ENCODE data around the gene KPNB1. TPM values are rescaled to one million over a fixed set of nuclear protein-coding genes. Genes with fewer than 3 reads are reported as not detected.

KPNB1 gene
- polyA plus RNA-seq, 1 experiment: 212 TPM

DNA sequence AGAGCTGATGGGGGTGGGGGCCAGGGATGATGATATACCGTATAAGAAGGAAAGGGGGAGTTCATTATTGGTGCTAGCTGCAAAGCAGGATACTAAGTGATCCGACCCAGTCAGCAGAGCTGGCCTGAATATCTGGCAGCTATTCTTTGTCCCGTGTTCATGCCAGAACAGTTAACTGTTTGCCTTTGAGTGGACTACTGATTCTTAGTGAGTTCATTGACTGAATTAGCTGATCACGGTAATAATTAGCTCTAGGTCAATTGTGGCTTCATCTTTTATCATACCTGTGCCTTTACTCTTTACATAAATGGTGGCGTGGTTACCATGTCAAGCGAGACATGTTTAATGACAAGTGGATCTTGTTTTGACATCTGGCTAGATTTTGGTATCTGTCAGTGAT is 5.3 kb downstream of the KPNB1 start:
- TF ChIP-seq, protein P1, sequence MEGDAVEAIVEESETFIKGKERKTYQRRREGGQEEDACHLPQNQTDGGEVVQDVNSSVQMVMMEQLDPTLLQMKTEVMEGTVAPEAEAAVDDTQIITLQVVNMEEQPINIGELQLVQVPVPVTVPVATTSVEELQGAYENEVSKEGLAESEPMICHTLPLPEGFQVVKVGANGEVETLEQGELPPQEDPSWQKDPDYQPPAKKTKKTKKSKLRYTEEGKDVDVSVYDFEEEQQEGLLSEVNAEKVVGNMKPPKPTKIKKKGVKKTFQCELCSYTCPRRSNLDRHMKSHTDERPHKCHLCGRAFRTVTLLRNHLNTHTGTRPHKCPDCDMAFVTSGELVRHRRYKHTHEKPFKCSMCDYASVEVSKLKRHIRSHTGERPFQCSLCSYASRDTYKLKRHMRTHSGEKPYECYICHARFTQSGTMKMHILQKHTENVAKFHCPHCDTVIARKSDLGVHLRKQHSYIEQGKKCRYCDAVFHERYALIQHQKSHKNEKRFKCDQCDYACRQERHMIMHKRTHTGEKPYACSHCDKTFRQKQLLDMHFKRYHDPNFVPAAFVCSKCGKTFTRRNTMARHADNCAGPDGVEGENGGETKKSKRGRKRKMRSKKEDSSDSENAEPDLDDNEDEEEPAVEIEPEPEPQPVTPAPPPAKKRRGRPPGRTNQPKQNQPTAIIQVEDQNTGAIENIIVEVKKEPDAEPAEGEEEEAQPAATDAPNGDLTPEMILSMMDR (IDR thresholded peaks at IDR 0.05; ENCODE audit: low read depth, low read length): no peak
- CTCF ChIA-PET: interaction anchor here (0.6 to 2.9 kb wide), 2 partner anchors 9 to 711 kb away, joined by 3 to 23 read pairs; no protein-coding TSS in a partner anchor
- no peak for DNase-seq (ENCODE audit: low read depth, low spot score)
- POLR2A ChIA-PET: interaction anchor here (0.6 to 0.7 kb wide), 3 partner anchors 42 to 451 kb away, joined by 3 to 8 read pairs (median 4); no protein-coding TSS in a partner anchor
- Histone ChIP-seq H3K27me3 (ENCODE audit: control insufficient read depth, insufficient read depth, low read length) (no peaks in the 10 kb centered on the region), H3K9me3 (ENCODE audit: control insufficient read depth, insufficient read depth, low read length) (no peaks in the 10 kb centered on the region), H3K27ac (ENCODE audit: low read depth, low read length) (no peak overlapping the region), H3K4me3 (ENCODE audit: low read depth, low read length) (no peak overlapping the region)

GRCh38 chr17:47660064-47660492 is 10.4 kb downstream of the KPNB1 start:
- CTCF ChIA-PET: no interaction called here
- Histone ChIP-seq H3K9me3 (ENCODE audit: control insufficient read depth, insufficient read depth, low read length) (no peaks in the 10 kb centered on the region), H3K27ac (ENCODE audit: low read depth, low read length) (no peak overlapping the region), H3K4me3 (ENCODE audit: low read depth, low read length) (no peak overlapping the region), H3K27me3 (ENCODE audit: control insufficient read depth, insufficient read depth, low read length) (no peaks in the 10 kb centered on the region)
- TF ChIP-seq, protein P1 (IDR thresholded peaks at IDR 0.05; ENCODE audit: low read depth, low read length): no peak
- DNase-seq (ENCODE audit: low read depth, low spot score): no peak
- POLR2A ChIA-PET: no interaction called here

DNA sequence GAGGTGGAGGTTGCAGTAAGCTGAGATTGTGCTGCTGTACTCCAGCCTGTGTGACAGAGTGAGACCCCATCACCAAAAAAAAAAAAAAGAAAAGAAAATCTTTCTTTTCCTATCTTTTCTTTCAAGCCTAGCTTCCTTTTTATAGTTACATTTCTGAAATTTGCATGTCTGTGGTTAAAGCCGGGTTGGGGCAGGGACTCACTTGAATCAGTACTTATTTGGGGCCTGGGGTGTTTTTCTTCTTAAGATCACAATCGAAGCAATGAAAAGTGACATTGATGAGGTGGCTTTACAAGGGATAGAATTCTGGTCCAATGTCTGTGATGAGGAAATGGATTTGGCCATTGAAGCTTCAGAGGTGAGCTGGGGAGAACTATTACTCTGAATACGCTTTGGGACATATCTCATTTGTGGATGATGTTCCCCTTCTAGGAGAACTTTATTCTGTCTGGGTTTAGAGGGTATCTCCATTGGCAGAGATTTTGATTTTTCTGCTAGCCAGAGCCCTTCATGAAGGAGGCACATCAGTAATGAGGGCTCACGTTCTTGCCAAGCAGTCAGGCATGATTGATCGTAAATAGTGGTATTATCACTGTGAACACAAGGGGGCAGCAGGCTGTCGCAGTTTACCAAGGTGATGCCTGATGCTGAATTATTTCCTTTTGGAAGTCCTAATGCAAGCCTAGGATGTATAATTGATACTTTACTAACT is 14.3 kb downstream of the KPNB1 start:
- ChIA-PET CTCF (interaction anchor here (0.6 to 2.0 kb wide), 11 partner anchors 9 to 158 kb away, joined by 4 to 23 read pairs (median 8); partner anchors contain the start of genes KPNB1 and OSBPL7), POLR2A (interaction anchor here (1.3 kb wide), 1 partner anchor 11 kb away, joined by 4 read pairs; no protein-coding TSS in a partner anchor)
- Histone ChIP-seq H3K4me3 (ENCODE audit: low read depth, low read length) (no peak overlapping the region), H3K27ac (ENCODE audit: low read depth, low read length) (no peak overlapping the region), H3K27me3 (ENCODE audit: control insufficient read depth, insufficient read depth, low read length) (no peaks in the 10 kb centered on the region), H3K9me3 (ENCODE audit: control insufficient read depth, insufficient read depth, low read length) (no peaks in the 10 kb centered on the region)
- DNase-seq (ENCODE audit: low read depth, low spot score): no peak
- TF ChIP-seq, protein P1 (IDR thresholded peaks at IDR 0.05; ENCODE audit: low read depth, low read length): peak; percentile 79

GRCh38 chr17:47664624-47664941 is 14.9 kb downstream of the KPNB1 start:
- no peaks in the 10 kb centered on the region for H3K27me3 ChIP-seq (ENCODE audit: control insufficient read depth, insufficient read depth, low read length)
- ChIA-PET POLR2A (no interaction called here), CTCF (interaction anchor here (0.8 to 2.0 kb wide), 6 partner anchors 9 to 137 kb away, joined by 4 to 23 read pairs (median 12); partner anchors contain the start of gene KPNB1)
- H3K4me3 ChIP-seq (ENCODE audit: low read depth, low read length): no peak overlapping the region
- no peaks in the 10 kb centered on the region for H3K9me3 ChIP-seq (ENCODE audit: control insufficient read depth, insufficient read depth, low read length)
- TF ChIP-seq, protein P1 (IDR thresholded peaks at IDR 0.05; ENCODE audit: low read depth, low read length): no peak
- H3K27ac ChIP-seq (ENCODE audit: low read depth, low read length): no peak overlapping the region
- DNase-seq (ENCODE audit: low read depth, low spot score): no peak

DNA sequence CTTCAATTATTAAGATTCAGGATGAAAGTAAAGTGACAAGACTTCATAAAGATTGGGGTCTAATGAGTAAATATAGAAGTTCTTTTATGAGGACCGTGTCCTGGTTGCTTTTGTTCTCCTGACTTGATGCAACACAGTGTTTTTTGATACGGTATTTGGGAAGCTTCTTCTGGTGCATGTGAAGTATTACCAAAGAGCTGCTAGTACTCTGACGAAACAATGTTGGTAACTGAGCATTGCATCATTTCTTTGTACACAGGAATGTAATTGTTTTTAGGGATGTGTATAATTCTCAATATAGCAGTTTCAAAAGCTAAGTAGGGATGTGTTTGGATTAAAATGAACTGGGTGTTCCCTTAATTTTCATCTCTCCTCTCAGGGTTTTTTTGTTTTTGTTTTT is 15.9 kb downstream of the KPNB1 start:
- POLR2A ChIA-PET: interaction anchor here (0.6 to 1.4 kb wide), 2 partner anchors 17 to 45 kb away, joined by 4 read pairs; no protein-coding TSS in a partner anchor
- no peak for DNase-seq (ENCODE audit: low read depth, low spot score)

More for the DNA sequence above, 15.9 kb downstream of the KPNB1 start:
- Histone ChIP-seq H3K27ac (ENCODE audit: low read depth, low read length) (no peak overlapping the region), H3K27me3 (ENCODE audit: control insufficient read depth, insufficient read depth, low read length) (no peaks in the 10 kb centered on the region), H3K9me3 (ENCODE audit: control insufficient read depth, insufficient read depth, low read length) (no peaks in the 10 kb centered on the region), H3K4me3 (ENCODE audit: low read depth, low read length) (no peak overlapping the region)
- CTCF ChIA-PET: interaction anchor here (1.8 to 1.9 kb wide), 2 partner anchors 11 to 14 kb away, joined by 14 to 15 read pairs; no protein-coding TSS in a partner anchor
- TF ChIP-seq, protein P1 (IDR thresholded peaks at IDR 0.05; ENCODE audit: low read depth, low read length): no peak
